ENCODE data around the gene FAM180A.
"Not testable (repeated sequence)": the region's sequence is repeated elsewhere in the genome, so short reads cannot be mapped to it uniquely, and the experiment has no call there.

- TF ChIP-seq, protein P1, sequence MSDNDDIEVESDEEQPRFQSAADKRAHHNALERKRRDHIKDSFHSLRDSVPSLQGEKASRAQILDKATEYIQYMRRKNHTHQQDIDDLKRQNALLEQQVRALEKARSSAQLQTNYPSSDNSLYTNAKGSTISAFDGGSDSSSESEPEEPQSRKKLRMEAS (CRISPR knock-in tag; IDR thresholded peaks at IDR 0.05) = not testable (repeated sequence)
- TF ChIP-seq NFYB (CRISPR knock-in tag; conservative IDR thresholded peaks at IDR 0.05; ENCODE audit: low read depth); SMAD4 (CRISPR knock-in tag; IDR thresholded peaks at IDR 0.05); ZNF121 (CRISPR knock-in tag; IDR thresholded peaks at IDR 0.05); NFE2L1 (CRISPR knock-in tag; IDR thresholded peaks at IDR 0.05): not testable (repeated sequence)
- TF ChIP-seq, protein P2, sequence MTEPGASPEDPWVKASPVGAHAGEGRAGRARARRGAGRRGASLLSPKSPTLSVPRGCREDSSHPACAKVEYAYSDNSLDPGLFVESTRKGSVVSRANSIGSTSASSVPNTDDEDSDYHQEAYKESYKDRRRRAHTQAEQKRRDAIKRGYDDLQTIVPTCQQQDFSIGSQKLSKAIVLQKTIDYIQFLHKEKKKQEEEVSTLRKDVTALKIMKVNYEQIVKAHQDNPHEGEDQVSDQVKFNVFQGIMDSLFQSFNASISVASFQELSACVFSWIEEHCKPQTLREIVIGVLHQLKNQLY (CRISPR knock-in tag; IDR thresholded peaks at IDR 0.05) = not testable (repeated sequence)
These were observed 27.3 kb upstream of the FAM180A start for GRCh38 chr7:135775915-135776314.

Data from WTC11 (cell line).